OCI-M2 (cell line): Measurements from ENCODE around the gene GNAZ.

Experiments used
- DNase-seq: peaks from one replicate; lab custom pipeline; 2025; ENCODE audit not compliant: unreplicated experiment; lab: John Stamatoyannopoulos, UW

Gene GNAZ

DNA sequence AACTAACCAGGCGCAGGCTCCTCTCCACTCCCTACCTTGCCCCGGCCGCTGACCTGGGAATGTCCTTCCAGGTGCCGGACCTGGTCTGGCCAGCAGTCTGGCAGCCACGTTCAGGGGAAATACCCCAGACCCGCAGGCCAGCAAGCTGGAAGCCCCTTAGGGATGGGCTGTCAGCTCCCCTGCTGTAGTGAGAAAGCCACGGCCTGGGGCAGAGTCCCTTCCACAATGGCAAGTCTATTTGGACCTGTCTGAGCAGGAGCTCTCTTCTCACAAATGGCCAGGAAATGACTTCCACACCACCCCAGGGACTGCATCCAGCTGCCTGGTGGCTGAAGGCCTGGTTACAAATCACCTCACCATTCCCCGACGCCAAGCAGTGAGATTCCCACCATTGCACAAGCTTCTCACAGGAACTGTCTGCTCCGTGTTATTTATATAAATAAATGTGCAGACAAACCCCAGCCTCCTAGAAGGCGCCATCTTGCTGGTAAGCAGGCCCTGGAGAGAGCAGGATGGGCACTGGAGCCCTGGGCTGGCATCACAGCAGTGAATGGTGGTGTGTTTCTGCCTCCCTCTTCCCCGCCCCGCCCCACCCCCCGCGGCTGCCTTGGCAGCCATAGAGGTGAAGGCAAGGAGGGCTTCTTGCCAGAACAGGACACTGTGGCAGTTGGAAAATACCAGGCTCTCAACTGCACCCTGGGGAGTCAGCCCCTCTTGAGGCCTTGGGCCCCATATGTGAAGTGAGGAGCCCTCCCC lies 47.8 kb downstream of the GNAZ start:
- no peak for DNase-seq

DNA sequence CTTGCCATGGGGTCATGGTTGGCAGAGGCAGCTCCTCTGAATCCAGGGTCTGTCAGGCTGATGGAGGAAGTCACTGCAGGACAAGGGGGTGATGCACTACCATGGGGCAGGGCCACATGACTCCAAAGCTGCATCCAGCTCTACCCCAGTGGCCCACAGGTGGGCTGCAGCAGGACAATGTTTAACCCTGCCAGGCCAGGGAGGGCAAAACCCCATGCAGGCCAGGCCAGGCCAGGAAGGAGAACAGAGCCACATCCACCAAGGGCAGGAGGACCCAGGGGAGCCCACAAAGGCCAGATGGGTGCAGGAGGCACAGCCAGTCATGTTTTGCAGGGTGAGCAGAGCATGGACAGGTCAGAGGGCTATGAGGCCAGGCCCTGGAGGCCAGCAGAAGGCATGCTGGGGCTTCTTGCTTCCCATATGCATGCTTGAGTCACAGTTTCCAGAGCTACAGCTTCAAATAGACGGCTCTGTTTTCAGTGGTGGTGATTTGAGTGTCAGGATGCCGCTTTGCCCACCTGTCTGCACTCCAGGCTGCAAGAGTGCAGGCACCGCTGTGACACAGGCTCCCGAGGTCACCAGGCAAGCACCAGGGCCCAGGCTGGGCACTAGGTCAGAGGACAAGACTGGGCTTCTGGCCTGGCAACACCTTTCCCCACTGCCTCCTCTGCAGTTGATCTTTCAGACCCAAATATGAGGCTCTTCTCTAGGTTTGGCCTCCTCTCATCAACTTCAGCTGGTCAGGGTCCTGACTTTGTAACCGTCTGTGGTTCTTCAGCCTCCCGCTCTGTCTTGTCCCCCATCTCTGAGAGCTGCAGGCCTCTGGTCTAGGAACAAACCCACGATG lies 48.6 kb downstream of the GNAZ start:
- DNase-seq, result no peak

DNA sequence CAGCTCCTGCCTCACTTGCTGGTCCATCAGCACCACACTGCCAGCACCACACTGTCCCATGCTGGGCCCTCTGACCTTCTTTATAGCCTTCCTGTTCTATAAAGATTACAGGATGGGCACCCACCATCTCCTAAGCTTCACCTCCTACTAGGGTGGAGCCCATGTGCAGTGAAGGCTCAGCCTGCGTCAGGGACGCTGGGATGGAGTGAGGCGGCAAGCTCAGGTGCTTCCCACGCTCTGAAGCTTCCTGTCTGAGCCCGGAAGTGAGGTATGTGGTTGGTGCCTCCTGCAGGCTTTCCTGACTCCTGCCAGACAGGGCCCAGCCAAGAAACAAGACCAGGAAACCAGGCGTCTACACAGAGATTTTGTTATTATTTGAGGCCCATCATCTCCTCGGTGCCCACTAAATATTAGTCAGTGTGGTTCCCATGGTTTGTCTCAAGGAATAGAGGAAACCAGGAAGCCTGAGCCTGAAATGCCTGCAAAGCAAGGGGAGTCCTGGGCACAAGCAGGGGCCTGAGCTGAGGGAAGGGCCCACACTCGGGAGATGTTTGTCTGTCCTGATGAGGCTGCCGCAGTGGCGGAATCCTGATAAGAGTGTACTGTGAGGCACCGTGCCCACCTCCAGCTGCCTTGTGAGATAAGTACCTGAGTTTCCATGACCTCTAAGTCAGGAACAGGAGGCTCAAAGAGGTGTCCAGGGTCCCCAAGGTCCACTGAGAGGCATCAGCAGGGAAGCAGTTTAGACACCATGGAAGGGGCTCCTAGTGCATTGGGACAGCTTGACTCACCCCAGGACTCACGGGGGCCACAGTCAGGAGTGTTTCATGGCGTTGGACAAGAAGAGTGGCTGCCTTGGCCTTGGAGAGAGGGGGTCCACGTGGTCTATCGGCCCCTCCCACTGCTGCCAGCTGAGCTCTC lies 49.4 kb downstream of the GNAZ start:
- DNase-seq, result no peak

DNA sequence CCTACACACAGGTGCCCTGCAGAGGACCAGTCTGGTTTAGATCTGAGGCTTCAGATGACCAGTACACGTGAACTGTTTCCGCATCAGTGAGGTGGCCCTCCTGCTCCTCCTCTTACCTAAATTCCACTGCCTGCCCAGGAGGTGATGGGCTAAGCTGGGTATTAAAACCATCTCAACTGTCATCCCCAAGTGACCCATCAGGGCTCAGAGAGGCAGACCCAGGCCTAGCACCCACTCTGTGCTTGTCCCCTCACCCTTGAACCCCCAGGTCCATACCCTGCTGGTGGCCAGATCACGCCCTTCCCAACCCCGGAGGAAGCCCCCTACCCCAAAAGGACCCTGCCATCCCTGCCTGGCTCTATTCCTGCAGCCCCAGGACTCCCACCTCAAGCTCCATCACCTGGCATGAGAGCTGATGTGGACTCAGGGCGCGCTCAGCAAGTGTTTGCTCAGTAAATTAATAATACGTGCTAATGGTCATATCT lies 50.1 kb downstream of the GNAZ start:
- DNase-seq, result no peak

DNA sequence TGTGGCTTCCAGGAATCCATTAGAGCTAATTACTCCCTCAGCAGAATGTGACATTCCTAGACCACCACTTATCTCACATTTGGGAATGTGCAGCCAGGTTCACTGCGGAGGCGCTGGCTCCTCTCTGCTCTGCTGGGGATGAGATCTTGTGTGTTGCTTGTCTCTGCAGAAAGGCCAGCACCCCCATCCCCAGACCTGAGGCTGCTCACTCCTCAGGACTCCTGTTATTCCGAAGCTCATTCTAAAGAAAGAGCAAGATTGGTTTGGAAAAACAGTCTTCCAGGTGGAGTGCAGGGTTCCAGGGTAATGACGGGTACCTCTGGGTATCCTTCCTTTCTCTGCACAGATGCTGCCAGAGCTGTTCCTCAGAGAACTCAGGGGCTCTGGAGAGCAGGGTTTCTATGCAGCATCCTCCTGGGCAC lies 50.7 kb downstream of the GNAZ start:
- no peak for DNase-seq

DNA sequence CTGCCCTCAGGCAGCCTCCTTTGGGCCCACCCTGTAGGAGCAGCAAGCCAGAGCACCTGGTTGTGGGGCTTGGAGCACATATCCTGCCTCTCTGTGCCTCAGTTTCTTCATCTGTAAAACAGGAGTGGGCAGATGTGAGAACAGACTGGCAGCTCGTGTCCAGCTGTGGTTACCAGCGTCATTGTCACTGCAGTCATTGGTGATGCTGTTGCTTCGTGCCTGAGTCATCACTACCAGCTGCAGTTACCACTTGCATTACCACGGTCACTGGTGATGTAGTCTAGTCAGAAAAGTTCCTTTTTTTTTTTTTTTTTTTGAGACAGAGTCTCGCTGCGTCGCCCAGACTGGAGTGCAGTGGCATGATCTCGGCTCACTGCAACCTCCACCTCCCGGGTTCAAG lies 51.1 kb downstream of the GNAZ start:
- DNase-seq, result no peak

DNA sequence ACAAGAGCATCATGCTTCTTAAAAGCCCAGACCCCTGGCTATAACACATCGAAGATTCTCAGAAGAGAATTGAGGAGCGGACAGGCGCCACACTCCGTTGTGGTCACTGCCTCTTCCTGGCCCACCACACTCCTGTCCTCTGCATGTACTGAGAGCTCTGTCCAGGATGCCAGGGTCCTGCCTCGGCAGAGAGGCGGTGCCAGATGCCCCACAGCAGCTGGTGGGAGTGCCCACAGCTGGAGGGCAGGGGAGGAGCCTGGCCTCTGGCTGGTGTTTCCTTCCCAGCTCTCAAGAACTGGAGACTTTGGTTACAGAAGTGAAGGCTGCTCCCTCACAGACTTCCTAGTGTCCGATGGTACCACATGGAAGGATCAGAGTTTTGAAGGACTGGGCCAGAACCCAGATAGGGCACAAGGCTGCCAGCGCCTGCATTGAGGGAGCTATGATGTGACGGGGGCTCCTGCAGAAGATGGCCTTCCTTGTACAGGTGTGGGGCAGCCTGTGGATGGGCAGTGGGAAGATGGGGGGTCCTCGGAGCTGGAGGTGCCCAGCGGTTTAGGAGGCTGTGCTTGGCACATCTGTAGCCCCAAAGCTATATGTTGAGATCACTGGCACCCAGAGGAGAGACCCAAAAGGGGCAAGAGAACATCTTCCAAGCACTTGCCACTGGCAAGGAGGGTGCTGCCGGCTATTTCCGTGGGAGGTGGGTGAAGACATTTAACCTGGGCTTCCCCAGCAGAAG lies 52.1 kb downstream of the GNAZ start:
- no peak for DNase-seq

DNA sequence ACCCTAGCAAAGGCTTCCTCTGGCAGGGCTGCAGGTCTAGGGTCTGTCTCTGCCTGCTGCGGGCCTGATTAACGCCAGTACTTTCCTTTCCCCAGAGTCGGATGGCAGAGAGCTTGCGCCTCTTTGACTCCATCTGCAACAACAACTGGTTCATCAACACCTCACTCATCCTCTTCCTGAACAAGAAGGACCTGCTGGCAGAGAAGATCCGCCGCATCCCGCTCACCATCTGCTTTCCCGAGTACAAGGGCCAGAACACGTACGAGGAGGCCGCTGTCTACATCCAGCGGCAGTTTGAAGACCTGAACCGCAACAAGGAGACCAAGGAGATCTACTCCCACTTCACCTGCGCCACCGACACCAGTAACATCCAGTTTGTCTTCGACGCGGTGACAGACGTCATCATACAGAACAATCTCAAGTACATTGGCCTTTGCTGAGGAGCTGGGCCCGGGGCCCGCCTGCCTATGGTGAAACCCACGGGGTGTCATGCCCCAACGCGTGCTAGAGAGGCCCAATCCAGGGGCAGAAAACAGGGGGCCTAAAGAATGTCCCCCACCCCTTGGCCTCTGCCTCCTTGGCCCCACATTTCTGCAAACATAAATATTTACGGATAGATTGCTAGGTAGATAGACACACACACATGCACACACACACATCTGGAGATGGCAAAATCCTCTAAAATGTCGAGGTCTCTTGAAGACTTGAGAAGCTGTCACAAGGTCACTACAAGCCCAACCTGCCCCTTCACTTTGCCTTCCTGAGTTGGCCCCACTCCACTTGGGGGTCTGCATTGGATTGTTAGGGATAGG lies 52.9 kb downstream of the GNAZ start:
- DNase-seq, result no peak

DNA sequence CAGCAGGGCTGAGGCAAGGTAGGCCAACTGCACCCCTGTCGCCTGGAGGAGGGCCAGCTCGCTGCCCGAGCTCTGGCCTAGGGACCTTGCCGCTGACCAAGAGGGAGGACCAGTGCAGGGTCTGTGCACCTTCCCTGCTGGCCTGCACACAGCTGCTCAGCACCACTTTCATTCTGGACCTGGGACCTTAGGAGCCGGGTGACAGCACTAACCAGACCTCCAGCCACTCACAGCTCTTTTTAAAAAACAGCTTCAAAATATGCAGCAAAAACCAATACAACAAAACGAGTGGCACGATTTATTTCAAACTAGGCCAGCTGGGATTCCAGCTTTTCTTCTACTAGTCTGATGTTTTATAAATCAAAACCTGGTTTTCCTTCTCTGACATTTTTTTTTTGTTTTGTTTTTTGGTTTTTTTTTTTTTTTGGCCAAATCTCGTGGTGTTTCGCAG lies 53.5 kb downstream of the GNAZ start:
- DNase-seq, result no peak

DNA sequence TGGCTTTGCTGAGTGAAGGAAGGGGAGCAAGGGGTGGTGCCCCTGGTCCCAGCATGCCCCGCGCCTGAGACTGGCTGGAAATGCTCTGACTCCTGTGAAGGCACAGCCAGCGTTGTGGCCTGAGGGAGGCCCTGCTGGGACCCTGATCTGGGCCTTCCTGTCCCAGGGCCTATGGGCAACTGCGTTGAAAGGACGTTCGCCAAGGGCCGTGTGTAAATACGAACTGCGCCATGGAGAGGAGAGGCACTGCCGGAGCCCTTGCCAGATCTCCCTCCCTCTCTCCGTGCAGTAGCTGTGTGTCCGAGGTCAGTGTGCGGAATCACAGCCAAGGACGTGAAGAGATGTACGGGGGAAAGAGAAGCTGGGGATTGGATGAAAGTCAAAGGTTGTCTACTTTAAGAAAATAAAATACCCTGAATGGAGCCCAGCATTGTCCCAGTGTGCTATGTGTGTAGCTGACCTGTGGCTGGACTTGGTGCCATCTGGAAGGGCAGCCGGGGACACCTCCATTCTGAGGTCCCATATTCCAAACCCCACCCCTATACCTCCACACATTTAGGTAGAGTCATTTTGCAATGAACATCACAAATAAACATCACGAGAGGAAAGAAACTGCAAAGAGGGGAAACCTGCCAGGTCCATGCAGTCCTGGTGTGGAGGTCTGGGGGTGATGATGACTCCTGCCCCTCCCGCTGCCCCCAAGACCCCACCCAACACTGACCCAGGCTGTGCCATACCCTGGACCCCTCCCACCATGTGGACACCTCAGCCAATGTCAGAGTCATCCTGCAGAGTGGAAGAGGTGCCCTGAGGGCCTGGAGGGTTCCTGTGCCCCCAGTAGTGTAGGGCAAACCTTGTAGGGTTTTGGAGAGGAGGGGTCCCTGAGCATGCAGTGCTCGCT lies 54.5 kb downstream of the GNAZ start:
- DNase-seq, result no peak

DNA sequence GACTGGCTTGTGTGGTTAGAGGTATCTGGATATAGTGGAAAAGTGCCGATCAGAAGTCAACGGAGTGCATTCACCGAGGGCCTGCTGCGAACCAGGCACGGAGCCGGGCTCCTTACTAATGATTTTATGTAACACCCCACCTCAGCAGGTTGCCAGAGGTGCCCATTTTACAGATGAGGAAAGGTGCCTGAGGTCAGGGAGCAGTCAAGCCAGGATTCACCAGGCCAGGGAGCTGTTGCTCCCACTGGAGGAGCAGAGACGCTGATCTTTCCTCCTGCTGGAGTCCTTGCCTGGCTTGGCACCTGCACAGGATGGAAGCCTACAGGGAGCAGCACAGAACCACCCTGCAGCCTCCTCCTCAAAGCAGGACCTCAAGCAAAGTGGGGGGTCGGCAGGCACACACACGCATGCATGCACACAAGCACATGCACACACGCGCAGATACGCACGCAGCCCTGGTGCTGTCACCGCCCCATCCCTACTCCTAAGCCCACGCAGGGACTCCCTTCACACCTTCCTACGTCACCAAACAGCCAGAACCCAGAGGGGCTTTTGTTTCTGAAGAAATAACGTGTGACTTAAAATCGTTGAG lies 55.3 kb downstream of the GNAZ start:
- no peak for DNase-seq

DNA sequence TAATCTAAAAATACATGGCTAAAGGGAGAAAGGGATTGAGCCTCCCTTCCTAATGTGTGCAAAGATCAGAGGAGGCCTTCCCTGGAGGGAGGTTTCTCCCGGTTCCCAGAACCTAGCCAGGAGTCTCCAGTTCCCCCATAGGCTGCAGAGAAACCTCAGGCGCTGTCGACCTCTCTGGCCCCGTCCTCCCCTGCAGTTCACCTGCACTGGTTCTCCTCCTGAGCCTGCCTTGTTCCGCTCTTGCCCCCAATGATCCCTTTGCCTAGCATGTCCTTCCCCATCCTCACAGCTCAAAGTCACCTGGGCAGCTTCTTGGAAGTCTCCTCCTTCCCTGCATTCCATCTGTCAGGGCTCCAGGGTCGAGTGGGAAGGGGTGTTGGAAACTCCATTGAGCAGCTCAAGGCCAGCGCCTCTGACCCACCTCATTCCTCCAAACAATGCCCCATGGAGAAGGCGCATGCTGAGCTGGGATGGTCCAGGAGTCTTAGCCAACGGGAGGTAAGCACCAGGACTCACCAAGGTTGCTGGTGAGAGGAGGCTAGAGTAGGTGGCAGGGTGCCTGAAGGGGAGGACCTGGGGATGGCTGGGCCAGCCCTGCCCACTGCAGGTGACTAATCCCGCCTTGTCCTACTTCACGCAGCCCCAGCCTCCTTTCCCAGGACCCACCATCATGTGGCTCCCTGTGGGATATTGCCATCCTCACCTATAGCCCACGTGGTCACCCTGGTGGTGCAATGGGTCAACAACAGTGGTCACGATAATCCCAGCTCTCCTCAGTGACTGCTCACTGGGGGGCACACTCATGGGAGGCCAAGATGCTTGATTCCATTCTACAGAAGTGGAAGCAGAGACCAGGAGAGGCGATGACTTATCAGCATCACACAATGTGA lies 56.1 kb downstream of the GNAZ start:
- DNase-seq, result no peak

DNA sequence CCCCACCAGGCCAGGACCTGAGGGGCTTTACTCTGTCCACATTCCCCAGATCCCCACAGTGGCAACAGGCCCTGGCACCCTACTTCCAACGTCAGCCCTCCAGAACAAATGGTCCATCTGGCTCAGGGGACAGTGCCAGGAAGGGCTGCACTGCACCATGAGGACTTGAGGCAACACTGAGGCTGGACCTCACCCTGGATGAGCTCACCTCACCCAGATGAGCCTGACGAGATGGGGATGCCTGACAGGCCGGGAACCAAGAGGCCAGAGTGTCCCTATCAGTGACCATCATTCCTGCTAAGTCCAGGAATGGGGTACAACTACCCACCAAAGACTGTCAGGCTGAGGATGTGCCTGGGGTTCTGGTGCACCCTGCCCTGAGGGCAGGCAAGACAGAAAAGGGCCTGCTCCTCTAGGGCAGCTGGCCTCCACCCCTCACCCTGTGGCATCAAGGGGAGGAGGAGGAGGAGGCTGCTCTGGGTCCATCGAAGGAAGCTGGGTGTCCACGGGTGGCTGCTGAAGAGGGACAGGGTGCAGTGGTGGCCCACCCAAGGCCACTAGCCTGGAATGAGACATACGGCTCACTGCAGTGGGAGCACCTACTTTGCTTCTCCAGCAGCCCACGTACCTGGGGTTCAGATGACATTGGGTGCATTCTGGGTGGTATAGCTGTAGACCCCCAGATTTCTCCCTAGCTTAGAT lies 56.9 kb downstream of the GNAZ start:
- DNase-seq, result no peak

DNA sequence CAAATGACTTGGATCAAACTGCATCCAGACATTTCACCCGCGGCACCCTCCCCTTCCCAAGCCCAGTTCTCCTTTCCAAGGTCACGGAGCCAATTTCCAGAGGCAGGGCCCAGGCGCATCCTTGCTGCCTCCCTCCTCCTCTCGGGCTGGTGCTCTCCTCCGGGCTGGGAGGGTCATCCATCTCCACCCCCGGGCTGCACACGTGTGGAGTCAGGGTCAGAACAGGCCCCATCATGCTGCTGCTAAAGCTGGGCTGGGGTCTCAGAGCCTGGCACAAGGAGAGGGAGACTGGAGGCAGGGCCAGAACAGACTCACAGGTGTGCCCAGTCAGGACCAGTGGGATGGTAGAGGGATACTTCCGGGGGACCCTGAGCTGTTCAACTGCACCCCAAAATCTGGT lies 57.5 kb downstream of the GNAZ start:
- no peak for DNase-seq

DNA sequence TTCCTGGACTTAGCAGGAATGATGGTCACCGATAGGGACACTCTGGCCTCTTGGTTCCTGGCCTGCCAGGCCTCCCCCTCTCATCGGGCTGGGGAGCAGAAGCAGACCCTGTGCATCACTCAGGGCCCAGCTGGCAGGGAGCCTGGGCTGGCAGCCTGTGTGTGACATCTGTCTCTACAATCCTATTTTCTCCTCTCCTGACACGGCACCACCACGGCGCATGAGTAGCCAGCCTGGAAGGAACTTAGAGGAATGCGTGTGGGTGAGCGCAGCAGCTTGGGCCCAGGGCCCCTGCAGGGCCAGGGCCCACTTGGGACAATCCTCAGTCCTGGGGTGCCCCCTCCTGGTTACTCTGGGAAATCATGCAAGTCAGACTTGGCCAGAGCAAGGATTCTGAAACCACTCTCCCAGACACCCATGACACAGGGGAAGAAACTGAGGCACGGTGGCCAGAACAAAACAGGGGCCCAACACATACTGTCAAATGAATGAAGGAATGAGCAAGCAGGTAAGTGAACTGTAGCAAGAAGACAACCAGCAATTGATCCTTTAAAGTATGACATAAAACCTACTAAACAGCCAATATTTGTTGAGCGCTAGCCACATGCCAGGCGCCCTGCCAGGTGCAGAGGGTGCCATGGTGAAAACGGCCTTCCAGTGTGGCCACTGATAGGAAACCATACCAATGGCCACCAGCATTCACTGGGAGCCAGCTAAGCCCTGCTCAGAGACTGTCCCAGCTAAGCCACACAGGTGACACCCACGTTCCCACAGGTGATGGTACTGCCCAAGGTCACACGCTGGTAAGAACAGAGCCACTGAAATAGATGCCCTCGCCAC lies 58.2 kb downstream of the GNAZ start:
- DNase-seq, result no peak

DNA sequence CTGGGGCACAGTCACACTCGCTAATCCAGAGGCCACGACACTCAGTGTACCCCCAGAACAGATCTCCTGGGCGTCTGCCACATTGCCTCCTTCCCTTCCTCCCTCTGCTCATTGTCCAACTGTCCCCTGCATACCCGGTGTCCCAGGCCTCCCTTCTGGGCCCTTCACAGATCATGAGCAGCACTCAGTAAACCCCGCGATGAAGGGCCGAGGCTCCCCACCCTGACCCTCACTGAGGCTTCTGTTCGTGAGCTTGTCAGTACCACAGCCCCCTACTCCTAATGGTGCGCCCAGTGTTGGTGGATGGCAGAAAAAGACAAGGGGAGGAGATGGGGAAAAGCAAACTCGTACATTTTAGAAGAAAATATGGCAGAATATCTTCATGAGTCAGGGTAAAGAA lies 58.8 kb downstream of the GNAZ start:
- DNase-seq, result no peak
